ENCODE data around the gene FEM1A.
"Not testable (repeated sequence)": the region's sequence is repeated elsewhere in the genome, so short reads cannot be mapped to it uniquely, and the experiment has no call there.

The FEM1A gene

DNA sequence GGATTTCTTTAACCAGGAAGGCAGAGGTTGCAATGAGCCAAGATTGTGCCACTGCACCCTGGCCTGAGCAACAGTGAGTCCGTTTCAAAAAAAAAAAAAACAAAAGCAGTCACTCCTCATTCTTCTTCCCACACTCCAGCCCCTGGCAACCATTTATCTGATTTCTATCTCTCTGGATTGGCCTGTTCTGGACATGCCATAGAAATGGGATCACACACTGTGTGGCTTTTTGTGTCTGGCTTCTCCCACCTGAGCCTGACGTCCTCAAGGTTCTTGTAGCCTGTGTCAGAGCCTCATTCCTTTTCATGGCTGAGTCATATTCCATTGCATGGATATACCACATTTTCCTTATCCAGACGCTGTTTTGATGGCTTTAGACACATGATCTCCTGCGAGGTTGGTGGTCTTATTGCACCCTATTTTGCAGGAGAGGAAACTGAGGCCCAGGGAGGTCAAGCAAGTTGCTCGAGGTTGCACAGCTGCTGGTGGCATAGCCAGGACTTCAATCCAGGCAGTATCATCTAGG lies 15.8 kb upstream of the FEM1A start:
- FAIRE-seq, result no peak

DNA sequence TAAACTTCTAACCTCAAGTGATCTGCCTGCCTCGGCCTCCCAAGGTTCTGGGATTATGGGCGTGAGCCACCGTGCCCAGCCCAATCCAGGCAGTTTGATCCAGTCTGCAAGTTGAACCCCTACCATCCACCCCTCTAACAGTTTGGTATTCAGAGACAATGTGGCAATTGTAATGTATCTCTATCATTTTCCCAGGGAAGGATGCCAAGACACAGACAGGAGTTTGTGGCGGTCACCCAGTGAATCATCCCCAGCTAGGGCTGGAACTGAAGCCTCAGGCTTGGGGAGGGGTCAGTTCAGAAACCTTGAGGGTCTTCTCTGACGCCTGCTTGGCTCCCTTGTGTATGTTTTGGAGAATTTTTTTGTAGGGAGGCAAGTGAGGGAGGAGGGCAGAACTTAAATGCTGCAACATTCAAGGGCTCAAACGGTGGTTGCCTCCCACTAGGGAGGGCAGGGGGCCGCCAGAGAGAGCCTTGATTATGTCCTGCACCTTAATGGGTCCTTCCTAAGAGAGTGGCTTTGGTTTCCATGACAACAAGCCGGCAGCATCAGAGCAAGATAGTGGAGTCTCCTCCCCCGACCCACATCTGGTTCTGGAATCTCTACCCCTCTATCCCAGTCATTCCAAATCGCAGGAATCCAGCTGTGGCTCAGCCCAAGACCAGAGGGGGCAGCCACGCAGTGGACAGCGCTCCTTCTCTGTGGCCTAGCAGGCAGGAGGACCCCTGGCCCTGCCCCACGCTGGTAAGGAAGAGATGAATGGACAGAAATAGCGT lies 14.9 kb upstream of the FEM1A start:
- FAIRE-seq, result no peak

DNA sequence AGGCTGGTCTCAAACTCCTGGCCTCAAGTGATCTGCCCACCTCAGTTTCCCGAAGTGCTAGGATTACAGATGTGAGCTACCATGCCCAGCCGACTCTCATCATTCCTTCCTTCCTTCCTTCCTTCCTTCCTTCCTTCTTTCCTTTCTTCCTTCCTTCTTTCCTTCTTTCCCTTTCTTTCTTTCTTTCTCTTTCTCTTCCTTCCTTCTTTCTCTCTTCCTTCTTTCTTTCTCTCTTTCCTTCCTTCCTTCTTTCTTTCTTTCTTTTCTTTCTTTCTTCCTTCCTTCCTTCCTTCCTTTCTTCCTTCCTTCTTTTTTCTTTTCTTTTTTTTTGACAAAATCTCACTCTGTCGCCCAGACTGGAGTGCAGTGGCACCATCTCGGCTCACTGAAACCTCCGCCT lies 13.4 kb upstream of the FEM1A start:
- not testable (repeated sequence) for FAIRE-seq

- FAIRE-seq, result no peak
Measured at GRCh38 chr19:4780860-4781259, 10.7 kb upstream of the FEM1A start.

DNA sequence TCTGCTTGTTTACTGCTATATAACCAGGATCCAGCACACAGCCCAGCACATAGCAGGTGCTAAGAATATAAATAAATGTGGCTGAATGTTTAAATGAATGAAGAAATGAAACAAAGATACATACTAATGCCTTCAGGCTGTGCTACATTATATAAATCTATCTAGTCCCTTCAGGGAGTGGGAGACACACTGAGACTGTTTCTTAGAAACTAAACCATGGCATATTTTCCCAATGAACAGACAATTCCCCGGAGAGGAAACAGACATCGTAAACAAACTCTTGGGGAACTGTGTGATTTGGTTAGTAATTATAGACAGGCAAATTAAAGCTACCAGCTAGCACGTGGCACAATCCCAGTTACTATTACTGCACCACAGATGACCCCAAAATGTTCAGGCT lies 9.7 kb upstream of the FEM1A start:
- no peak for FAIRE-seq

- not testable (repeated sequence) for FAIRE-seq
Measured at GRCh38 chr19:4786412-4787016, 5.0 kb upstream of the FEM1A start.

DNA sequence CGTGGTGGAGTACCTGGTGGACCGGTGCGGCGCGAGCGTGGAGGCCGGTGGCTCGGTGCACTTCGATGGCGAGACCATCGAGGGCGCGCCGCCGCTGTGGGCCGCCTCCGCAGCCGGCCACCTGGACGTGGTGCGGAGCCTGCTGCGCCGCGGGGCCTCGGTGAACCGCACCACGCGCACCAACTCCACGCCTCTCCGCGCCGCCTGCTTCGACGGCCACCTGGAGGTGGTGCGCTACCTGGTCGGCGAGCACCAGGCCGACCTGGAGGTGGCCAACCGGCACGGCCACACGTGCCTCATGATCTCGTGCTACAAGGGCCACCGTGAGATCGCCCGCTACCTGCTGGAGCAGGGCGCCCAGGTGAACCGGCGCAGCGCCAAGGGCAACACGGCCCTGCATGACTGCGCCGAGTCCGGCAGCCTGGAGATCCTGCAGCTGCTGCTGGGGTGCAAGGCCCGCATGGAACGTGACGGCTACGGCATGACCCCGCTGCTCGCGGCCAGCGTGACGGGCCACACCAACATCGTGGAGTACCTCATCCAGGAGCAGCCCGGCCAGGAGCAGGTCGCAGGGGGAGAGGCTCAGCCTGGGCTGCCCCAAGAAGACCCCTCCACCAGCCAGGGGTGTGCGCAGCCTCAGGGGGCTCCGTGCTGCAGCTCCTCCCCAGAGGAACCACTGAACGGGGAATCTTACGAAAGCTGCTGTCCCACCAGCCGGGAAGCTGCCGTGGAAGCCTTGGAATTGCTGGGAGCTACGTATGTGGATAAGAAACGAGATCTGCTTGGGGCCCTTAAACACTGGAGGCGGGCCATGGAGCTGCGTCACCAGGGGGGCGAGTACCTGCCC lies 708 bp downstream of the FEM1A start:
- not testable (repeated sequence) for FAIRE-seq

DNA sequence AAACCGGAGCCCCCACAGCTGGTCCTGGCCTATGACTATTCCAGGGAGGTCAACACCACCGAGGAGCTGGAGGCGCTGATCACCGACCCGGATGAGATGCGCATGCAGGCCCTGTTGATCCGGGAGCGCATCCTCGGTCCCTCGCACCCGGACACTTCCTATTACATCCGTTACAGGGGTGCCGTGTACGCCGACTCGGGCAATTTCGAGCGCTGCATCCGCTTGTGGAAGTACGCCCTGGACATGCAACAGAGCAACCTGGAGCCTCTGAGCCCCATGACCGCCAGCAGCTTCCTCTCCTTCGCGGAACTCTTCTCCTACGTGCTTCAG lies 1.3 kb downstream of the FEM1A start:
- FAIRE-seq, result not testable (repeated sequence)

DNA sequence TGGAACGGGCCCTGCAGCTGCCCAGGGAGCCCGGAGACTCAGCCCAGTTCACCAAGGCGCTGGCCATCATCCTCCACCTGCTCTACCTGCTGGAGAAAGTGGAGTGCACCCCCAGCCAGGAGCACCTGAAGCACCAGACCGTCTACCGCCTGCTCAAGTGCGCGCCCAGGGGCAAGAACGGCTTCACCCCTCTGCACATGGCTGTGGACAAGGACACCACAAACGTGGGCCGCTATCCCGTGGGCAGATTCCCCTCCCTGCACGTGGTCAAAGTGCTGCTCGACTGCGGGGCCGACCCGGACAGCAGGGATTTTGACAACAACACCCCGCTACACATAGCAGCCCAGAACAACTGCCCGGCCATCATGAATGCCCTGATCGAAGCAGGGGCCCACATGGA lies 1.7 kb downstream of the FEM1A start:
- FAIRE-seq, result not testable (repeated sequence)

GRCh38 chr19:4794971-4795370 lies 3.4 kb downstream of the FEM1A start:
- FAIRE-seq, result no peak

- no peak for FAIRE-seq
Measured at GRCh38 chr19:4795400-4795799, 3.9 kb downstream of the FEM1A start.

DNA sequence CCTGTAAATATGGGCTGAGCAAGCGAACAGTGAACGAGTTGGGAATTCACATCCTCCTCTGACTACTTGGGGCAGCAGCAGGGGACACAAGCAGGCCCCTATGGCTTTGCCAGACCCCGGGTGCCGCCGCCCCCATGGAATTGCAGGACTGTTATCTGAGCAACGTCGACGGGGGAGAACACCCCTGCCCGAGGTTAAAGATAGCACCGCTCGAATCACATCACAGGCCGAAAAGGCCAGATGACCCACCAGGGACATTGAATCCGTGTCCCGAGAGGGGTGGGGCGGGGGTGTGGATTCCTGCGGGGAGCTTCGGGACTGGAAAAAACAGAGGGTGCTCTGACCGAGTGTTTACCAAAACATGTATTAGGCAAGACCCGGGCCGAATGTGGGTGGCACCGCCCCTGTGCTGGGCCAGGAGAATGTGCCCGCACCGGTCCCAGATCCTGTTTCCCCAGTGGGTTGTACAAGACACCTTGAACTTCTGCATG lies 9.1 kb downstream of the FEM1A start:
- no peak for FAIRE-seq

- FAIRE-seq, result no peak
Measured at GRCh38 chr19:4801085-4801619, 9.6 kb downstream of the FEM1A start.

GRCh38 chr19:4802711-4803110 lies 11.2 kb downstream of the FEM1A start:
- no peak for FAIRE-seq

DNA sequence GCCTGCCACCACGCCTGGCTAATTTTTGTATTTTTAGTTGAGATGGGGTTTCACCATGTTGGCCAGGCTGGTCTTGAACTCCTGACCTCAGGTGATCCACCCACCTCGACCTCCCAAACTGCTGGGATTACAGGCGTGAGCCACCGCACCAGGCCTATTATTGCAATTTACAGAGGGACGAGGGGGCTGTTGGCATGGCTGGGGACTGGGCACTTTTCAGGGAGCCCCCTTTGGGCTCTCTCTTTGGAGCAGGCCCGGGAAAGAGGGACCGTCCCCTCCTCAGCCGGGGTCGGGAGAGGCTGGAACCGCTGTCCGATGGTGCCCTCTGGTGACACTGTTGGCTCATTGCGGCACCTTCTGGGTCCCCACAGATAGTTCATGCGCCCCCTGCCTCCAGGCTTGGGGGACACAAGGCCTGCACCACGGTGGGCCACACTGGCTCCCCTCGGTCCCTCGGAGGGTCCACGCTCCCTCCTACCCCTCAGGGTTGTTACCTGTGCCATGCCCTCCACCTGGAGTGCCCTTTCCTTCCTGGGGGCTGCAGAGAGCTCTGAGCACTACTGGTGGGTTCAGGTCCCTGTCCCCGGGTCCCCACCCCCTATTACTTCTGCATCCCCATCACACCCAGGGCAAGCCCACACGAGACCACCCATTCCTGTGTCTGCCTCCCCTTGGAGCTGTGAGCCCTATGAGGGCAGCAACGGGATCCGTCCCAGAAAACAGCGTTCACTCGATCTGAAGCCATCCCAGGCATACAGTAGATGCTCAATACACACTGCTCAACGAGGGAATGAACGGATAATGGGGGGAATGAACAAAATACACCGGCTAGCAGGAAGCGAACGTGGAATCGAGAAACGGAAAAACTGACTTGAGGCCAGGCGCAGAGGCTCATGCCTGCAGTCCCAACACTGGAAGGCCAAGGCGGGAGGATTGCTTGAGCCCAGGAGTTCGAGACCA lies 12.5 kb downstream of the FEM1A start:
- FAIRE-seq, result no peak

DNA sequence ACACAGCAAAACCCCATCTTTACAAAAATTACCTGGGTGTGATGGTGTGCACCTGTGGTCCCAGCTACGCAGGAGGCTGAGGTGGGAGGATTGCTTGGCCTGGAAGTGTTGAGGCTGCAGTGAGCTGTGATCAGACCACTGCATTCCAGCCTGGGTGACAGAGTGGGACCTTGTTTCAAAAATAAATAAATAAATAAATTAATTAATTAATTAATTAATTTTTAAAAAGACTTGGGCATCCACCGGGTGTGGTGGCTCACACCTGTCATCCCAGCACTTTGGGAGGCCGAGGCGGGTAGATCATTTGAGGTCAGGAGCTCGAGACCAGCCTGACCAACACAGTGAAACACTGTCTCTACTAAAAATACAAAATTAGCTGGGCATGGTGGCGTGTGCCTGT lies 13.6 kb downstream of the FEM1A start:
- FAIRE-seq, result not testable (repeated sequence)

DNA sequence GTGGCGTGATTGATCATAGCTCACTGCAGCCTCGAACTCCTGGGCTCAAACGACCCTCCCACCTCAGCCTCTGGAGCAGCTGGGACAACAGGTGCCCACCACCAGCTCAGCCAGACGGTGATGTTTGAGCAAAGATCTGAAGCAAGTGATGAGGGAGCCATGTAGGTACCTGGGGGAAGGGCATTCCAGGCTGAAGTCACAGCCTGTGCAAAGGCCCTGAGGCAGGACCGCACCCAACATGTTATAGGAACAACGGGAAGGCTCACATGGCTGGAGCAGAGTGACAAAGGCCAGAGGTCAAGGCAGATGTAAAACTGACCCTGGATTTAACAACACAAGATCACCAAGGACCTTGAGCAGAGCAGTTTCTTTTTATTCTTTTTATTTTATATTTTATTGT lies 14.8 kb downstream of the FEM1A start:
- FAIRE-seq, result no peak

GRCh38 chr19:4807188-4807587 lies 15.7 kb downstream of the FEM1A start:
- FAIRE-seq, result no peak

GRCh38 chr19:4811328-4812131 lies 20.0 kb downstream of the FEM1A start:
- no peak for FAIRE-seq

DNA sequence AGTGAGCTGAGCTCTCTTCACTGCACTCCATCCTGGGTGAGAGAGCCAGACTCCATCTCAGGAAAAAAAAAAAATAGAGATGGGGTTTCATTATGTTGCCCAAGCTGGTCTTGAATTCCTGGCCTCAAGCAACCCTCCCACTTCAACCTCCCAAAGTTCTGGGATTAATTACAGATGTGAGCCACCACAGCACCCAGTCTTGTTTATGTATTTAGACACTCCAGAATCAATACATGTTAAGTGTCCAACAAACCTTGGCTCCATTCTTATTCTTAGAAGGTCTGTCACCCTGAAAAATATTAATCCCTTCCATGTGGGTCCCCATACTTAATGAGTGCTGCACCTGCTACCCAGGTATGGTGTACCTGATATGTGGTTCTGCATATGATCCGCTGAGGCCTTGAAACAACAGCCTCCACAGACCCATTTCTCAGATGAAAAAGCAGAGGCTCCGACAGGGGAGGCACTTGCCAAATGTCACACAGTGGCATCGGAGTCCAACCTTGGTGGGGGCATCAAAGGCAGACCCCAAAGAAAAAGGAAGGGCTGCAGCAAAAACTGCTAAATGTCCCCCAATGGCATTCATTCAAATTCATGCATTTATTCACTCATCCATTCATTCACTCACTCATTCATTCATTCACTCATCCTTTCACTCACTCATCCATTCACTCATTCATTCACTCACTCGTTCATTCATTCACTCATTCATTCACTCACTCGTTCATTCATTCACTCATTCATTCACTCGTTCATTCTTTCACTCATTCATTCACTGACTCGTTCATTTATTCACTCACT lies 23.3 kb downstream of the FEM1A start:
- no peak for FAIRE-seq

Data from G401.6 (cell line).